Measurements from ENCODE around the gene RHOT1. TPM values are rescaled to one million over a fixed set of nuclear protein-coding genes. Genes with fewer than 3 reads are reported as not detected.
"Not testable (repeated sequence)": the region's sequence is repeated elsewhere in the genome, so short reads cannot be mapped to it uniquely, and the experiment has no call there.

Gene RHOT1
- total RNA-seq, 1 experiment from 2014 or later, result 49.2 TPM

- H3K36me3 ChIP-seq, result no peaks in the 10 kb centered on the region
These were observed 5.4 kb upstream of the RHOT1 start for GRCh38 chr17:32136856-32137255.

DNA sequence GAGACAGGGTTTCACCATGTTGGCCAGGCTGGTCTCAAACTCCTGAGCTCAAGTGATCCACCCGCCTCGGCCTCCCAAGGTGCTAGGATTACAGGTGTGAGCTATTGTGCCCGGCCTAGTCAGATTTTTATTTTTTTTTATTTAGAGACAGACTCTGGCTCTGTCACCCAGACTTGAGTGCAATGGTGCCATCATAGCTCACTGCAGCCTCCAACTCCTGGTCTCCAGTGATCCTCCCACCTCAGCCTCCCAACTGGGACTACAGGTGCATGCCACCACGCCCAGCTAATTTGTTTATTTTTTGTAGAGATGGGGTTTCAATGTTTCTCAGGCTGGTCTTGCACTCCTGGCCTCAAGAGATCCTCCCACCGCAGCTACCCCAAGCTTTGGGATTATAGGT lies 2.8 kb upstream of the RHOT1 start:
- H3K27ac ChIP-seq; H3K4me1 ChIP-seq; H3K36me3 ChIP-seq; H3K4me3 ChIP-seq; H3K27me3 ChIP-seq; DNase-seq; H3K9me3 ChIP-seq (replicated peaks): not testable (repeated sequence)

More at GRCh38 chr17:32136856-32137255, 5.4 kb upstream of the RHOT1 start:
- Histone ChIP-seq H3K4me3 (no peak overlapping the region), H3K27me3 (no peaks in the 10 kb centered on the region), H3K4me1 (no peaks in the 10 kb centered on the region), H3K9me3 (replicated peaks) (0 out of 2 replicates have a peak, but pooled peaks cover 3% of the 10 kb centered on the region), H3K27ac (no peak overlapping the region)
- no peak for DNase-seq

DNA sequence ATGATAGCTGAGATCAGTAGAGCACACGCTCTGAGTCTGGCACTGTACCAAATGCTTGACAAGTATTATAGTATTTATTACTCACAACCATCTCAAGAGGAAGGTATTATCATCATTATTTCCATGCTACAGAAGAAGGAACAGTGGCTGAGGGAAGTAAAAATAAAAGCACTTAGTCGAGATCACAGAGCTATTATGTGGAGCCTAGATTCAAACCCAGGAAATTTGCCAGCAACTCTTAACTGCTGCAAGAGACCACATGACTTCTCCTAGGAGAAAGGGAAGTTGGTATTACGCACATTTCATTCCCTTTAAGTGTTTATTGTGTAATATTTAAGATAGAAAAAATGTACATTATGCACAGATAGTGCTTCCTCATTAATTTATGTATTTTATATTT lies 1.0 kb upstream of the RHOT1 start:
- no peaks in the 10 kb centered on the region for H3K36me3 ChIP-seq
- H3K27me3 ChIP-seq, result no peaks in the 10 kb centered on the region
- peak overlapping the region; percentile 78; the same call in 1 of the 2 replicates for H3K27ac ChIP-seq
- DNase-seq, result peak in 1 of 2 experiments; percentile 54
- H3K9me3 ChIP-seq (replicated peaks), result no peaks in the 10 kb centered on the region
- H3K4me3 ChIP-seq, result peak overlapping the region; percentile 97
- H3K4me1 ChIP-seq, result 0 out of 2 replicates have a peak, but pooled peaks cover 2% of the 10 kb centered on the region

DNA sequence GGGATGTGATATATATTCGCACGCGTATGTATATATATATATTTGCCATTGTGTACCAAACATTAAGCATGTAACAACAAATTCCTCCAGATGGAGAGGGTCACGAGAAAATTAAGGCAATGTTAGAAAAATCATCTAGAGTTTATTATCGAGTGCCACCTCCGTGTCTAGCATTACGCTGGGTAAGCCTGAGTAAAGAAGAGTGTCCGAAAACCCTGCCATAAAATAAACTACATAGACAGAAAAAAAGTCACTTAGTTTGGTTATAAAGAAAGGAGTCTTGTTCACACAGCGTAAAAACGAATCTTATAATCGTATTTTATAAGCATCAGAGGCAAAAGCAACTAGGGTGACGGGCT lies 644 bp upstream of the RHOT1 start:
- no peaks in the 10 kb centered on the region for H3K27me3 ChIP-seq
- peak overlapping the region; percentile 78 for H3K27ac ChIP-seq
- no peak for DNase-seq
- H3K9me3 ChIP-seq (replicated peaks), result no peaks in the 10 kb centered on the region
- H3K4me1 ChIP-seq, result 0 out of 2 replicates have a peak, but pooled peaks cover 2% of the 10 kb centered on the region
- H3K36me3 ChIP-seq, result no peaks in the 10 kb centered on the region
- H3K4me3 ChIP-seq, result peak overlapping the region; percentile 97

DNA sequence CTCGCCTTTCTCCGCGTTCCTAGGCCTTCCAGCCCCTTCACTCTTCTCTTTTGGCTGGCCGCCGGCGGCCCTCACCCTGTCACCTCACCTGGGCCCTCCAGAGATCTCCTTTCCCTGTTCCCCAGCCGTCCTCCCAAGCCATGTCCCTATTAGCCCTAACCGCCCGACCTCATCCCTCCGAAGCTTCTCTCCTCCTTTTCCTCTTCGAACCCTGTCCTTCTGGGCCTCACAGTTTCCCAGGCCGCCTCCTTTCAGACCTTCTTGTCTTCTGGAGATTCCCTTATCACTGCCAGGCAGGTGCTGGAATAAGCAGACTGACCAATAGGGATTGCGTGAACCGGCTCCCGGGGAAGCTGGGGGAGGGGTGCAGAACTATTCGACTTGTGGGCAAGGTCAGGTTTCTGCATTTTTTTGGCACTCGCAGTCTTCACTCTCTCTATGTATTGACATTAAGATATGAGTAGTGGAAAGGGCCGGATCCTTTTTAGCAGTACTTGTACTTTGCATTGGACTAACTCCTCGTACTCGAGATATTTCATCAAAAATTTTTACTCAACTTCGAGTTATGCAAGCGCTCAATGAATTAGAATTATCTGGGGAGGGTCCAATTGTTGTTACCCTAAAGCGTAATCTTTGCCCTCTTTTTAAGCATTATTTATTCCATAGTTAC lies 690 bp downstream of the RHOT1 start:
- peak overlapping the region; percentile 78 for H3K27ac ChIP-seq
- peak; percentile 66 to 71 for DNase-seq

DNA sequence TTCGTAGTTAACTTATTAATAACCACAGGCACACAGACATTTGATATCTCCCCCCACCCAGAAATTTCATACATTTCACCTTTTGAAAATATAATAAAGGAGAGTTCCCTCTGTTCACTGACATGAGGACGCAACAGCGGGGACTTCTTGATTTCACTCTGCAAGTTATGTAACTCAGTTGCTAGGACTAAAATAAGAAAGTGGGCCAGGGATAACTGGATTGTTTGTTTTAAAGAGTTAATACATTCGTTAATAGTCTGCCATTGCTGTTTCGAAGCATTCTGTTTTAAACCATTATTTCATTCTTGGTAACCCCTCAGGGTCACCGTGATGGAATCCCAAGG lies 1.2 kb downstream of the RHOT1 start:
- Histone ChIP-seq H3K36me3 (no peaks in the 10 kb centered on the region), H3K27ac (no peak overlapping the region), H3K9me3 (replicated peaks) (no peaks in the 10 kb centered on the region), H3K4me1 (0 out of 2 replicates have a peak, but pooled peaks cover 2% of the 10 kb centered on the region), H3K27me3 (no peaks in the 10 kb centered on the region), H3K4me3 (peak overlapping the region; percentile 97)
- no peak for DNase-seq

More for the DNA sequence above, 690 bp downstream of the RHOT1 start:
- H3K4me1 ChIP-seq, result 0 out of 2 replicates have a peak, but pooled peaks cover 2% of the 10 kb centered on the region
- no peaks in the 10 kb centered on the region for H3K36me3 ChIP-seq
- H3K27me3 ChIP-seq, result no peaks in the 10 kb centered on the region
- H3K4me3 ChIP-seq, result peak overlapping the region; percentile 97
- H3K9me3 ChIP-seq (replicated peaks), result no peaks in the 10 kb centered on the region

- not testable (repeated sequence) for H3K27me3 ChIP-seq
These were observed 2.1 kb downstream of the RHOT1 start for GRCh38 chr17:32144442-32144841.

DNA sequence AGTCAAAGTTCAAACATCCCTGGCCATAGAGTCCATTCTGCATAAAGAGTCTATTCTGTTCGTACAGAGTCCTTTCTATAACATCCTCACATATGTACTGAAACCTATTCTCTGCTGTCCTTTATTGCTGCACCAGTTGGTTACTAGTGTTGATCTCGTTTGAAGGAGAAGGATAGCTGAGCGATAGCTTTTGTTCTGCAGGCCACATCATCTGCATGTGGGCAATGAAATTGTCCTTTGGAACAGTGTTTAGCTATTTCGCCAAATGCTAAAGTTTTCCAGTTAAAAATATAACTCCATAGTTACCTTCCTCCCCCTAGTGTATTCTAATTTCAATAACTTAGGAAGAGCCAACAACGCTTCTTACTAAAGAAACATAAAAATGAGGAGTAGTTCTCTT lies 6.0 kb downstream of the RHOT1 start:
- no peak for DNase-seq
- H3K36me3 ChIP-seq, result 0 out of 2 replicates have a peak, but pooled peaks cover 4% of the 10 kb centered on the region
- no peaks in the 10 kb centered on the region for H3K27me3 ChIP-seq
- H3K4me3 ChIP-seq, result no peak overlapping the region
- no peaks in the 10 kb centered on the region for H3K9me3 ChIP-seq (replicated peaks)
- 0 out of 2 replicates have a peak, but pooled peaks cover 2% of the 10 kb centered on the region for H3K4me1 ChIP-seq
- H3K27ac ChIP-seq, result no peak overlapping the region

More at GRCh38 chr17:32144442-32144841, 2.1 kb downstream of the RHOT1 start:
- H3K4me3 ChIP-seq; H3K9me3 ChIP-seq (replicated peaks); DNase-seq; H3K36me3 ChIP-seq; H3K4me1 ChIP-seq; H3K27ac ChIP-seq: not testable (repeated sequence)

DNA sequence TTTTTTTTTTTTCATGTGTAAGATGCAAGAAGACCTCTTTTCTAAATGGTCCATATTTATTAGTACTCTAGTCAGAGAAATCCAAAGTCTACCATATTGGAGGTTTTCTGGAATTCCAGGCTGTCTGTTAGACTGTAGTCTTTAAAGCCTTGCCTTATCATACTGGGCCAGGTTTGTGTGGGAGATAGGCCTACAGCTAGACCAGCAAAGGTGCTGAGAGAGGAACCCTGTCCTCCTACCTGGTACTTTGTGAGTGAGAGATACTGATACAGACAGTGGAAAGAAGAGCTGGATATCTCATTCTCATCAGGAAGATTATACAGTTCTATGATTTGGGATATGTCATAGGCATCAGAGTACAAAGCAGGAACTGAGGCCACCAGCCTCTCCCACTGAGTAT lies 8.1 kb downstream of the RHOT1 start:
- Histone ChIP-seq H3K4me3 (no peak overlapping the region), H3K4me1 (no peaks in the 10 kb centered on the region), H3K27ac (no peak overlapping the region), H3K27me3 (no peaks in the 10 kb centered on the region), H3K9me3 (replicated peaks) (no peaks in the 10 kb centered on the region), H3K36me3 (0 out of 2 replicates have a peak, but pooled peaks cover 4% of the 10 kb centered on the region)
- no peak for DNase-seq

GRCh38 chr17:32152130-32152529 lies 9.8 kb downstream of the RHOT1 start:
- H3K36me3 ChIP-seq, result peaks cover 7% of the 10 kb centered on the region; the same call in 1 of the 2 replicates
- H3K27me3 ChIP-seq, result no peaks in the 10 kb centered on the region
- H3K9me3 ChIP-seq (replicated peaks), result no peaks in the 10 kb centered on the region
- no peak for DNase-seq
- H3K4me3 ChIP-seq, result no peak overlapping the region
- no peaks in the 10 kb centered on the region for H3K4me1 ChIP-seq
- no peak overlapping the region for H3K27ac ChIP-seq

GRCh38 chr17:32155896-32156295 lies 13.6 kb downstream of the RHOT1 start:
- no peak for DNase-seq
- Histone ChIP-seq H3K27me3 (no peaks in the 10 kb centered on the region), H3K9me3 (replicated peaks) (no peaks in the 10 kb centered on the region), H3K27ac (no peak overlapping the region), H3K4me1 (no peaks in the 10 kb centered on the region), H3K36me3 (peaks cover 13% of the 10 kb centered on the region; the same call in 1 of the 2 replicates), H3K4me3 (no peak overlapping the region)

- Histone ChIP-seq H3K4me1 (no peaks in the 10 kb centered on the region), H3K27ac (no peak overlapping the region), H3K27me3 (no peaks in the 10 kb centered on the region), H3K9me3 (replicated peaks) (no peaks in the 10 kb centered on the region; the same call in 1 of the 2 replicates), H3K36me3 (peaks cover 13% of the 10 kb centered on the region; the same call in 1 of the 2 replicates), H3K4me3 (no peak overlapping the region)
- no peak for DNase-seq
These were observed 14.4 kb downstream of the RHOT1 start for GRCh38 chr17:32156656-32157055.

GRCh38 chr17:32157225-32157624 lies 14.9 kb downstream of the RHOT1 start:
- Histone ChIP-seq H3K4me3 (no peak overlapping the region), H3K9me3 (replicated peaks) (no peaks in the 10 kb centered on the region; the same call in 1 of the 2 replicates), H3K27me3 (no peaks in the 10 kb centered on the region), H3K27ac (no peak overlapping the region), H3K4me1 (no peaks in the 10 kb centered on the region), H3K36me3 (peaks cover 13% of the 10 kb centered on the region; the same call in 1 of the 2 replicates)
- DNase-seq, result no peak

DNA sequence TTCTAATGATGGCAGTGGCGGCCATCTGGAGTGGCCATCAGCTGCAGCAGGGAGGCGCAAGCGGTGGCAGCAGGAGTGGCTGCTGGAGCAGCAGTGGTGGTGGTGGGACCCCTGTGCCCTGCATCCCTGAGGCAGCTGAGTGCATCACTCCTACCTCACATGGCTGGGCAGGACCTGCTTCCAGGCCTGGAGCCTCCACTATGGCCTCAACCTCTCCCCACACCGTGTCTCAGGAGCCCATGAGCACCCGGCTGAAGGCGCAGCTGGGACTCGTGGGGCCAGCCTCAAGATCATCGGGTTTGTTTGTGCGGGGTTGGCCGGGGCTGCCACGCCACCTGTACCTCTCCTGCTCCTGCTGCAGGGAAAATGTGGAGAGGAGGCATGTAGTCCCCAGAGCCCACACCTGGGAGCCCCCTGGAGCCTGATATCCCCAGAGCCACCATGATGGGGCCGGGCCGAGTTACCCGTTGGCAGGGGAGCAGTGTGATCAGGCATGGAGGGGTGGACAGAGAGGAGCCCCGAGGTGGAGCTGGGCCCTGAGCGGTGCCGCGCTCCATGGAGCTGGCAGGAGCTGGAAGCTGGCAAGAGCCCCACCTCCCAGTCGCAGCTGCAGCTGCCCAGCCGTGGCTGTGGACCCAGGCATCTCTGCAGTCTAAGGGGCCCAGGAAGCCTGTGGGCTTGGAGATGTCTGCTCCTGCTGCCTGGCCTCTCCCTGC lies 16.7 kb downstream of the RHOT1 start:
- Histone ChIP-seq H3K27me3 (no peaks in the 10 kb centered on the region), H3K9me3 (replicated peaks) (no peaks in the 10 kb centered on the region; the same call in 1 of the 2 replicates)
- DNase-seq, result no peak

More for the DNA sequence above, 16.7 kb downstream of the RHOT1 start:
- Histone ChIP-seq H3K27ac (no peak overlapping the region), H3K4me3 (no peak overlapping the region), H3K36me3 (peaks cover 9% of the 10 kb centered on the region; the same call in 1 of the 2 replicates), H3K4me1 (no peaks in the 10 kb centered on the region)
